ENCODE data around the gene TMEM39B.
A peak's percentile ranks its signal among the peaks of the same experiment; 100 is the strongest.

The TMEM39B gene

GRCh38 chr1:32072622-32073298, at the start of gene TMEM39B:
TSS of gene TMEM39B (plus strand) at chr1:32072939. CDS start at chr1:32073048, 109 bp downstream.
- Histone ChIP-seq H3K9ac (peak within 1 kb of the TSS; percentile 69 to 97 (median 90)), H3K27me3 (no peaks in the 10 kb centered on the region), H3K4me3 (peak within 1 kb of the TSS; percentile 57 to 82 (median 72)), H3K4me2 (peak within 1 kb of the TSS; percentile 85 to 95 (median 88)), H3K9me3 (replicated peaks in 1 of 11) (no peaks in the 10 kb centered on the region), H3K27ac (peak within 1 kb of the TSS; percentile 69 to 99 (median 97)), H3K36me3 (peaks cover 18 to 33% (median 29%) of the 10 kb centered on the region in 11 experiments), H3K4me1 (peaks cover 70 to 91% (median 86%) of the 10 kb centered on the region in 10 experiments), H4K20me1 (peaks cover 0 to 40% (median 37%) of the 10 kb centered on the region in 11 experiments; a peak in 17 of 22 replicates)
- no peak for TF ChIP-seq Cebpa-rat (IDR thresholded peaks at IDR 0.05)

- peak overlapping the region in 1 of 11 experiments; percentile 19; a peak in 1 of 22 replicates for H3K27ac ChIP-seq
- peaks cover 100% of the 10 kb centered on the region in 11 experiments for H4K20me1 ChIP-seq
- no peaks in the 10 kb centered on the region for H3K27me3 ChIP-seq
- peak overlapping the region in 1 of 11 experiments; percentile 42; a peak in 3 of 22 replicates for H3K9ac ChIP-seq
- H3K9me3 ChIP-seq (replicated peaks in 1 of 11): no peaks in the 10 kb centered on the region
- TF ChIP-seq Cebpa-rat (IDR thresholded peaks at IDR 0.05): no peak
- H3K4me1 ChIP-seq: peaks cover 46 to 90% (median 68%) of the 10 kb centered on the region in 10 experiments
- no peak overlapping the region for H3K4me3 ChIP-seq
- peak overlapping the region in 7 of 11 experiments; percentile 0 to 55 (median 21); a peak in 6 of 22 replicates for H3K4me2 ChIP-seq
- peaks cover 40 to 94% (median 86%) of the 10 kb centered on the region in 11 experiments for H3K36me3 ChIP-seq
Observed at GRCh38 chr1:32023351-32023750, 49.4 kb upstream of the TMEM39B start.

GRCh38 chr1:32025515-32025914, 47.2 kb upstream of the TMEM39B start:
- H3K4me1 ChIP-seq: peaks cover 34 to 75% (median 56%) of the 10 kb centered on the region in 10 experiments; a peak in 19 of 20 replicates
- no peak for TF ChIP-seq Cebpa-rat (IDR thresholded peaks at IDR 0.05)
- H4K20me1 ChIP-seq: peaks cover 100% of the 10 kb centered on the region in 11 experiments
- no peaks in the 10 kb centered on the region for H3K9me3 ChIP-seq (replicated peaks in 1 of 11)
- peak overlapping the region in 8 of 11 experiments; percentile 36 to 62 (median 50); a peak in 15 of 22 replicates for H3K4me2 ChIP-seq
- H3K27me3 ChIP-seq: no peaks in the 10 kb centered on the region
- H3K36me3 ChIP-seq: peaks cover 48 to 72% (median 67%) of the 10 kb centered on the region in 11 experiments
- H3K9ac ChIP-seq: no peak overlapping the region
- H3K27ac ChIP-seq: 0 out of 22 replicates have a peak overlapping the region, but pooled peaks of 1 of the 11 experiments have one; percentile 20
- no peak overlapping the region for H3K4me3 ChIP-seq

- peaks cover 100% of the 10 kb centered on the region in 11 experiments for H4K20me1 ChIP-seq
- peaks cover 20 to 50% (median 34%) of the 10 kb centered on the region in 10 experiments for H3K4me1 ChIP-seq
- peaks cover 16 to 42% (median 39%) of the 10 kb centered on the region in 11 experiments for H3K36me3 ChIP-seq
Observed at GRCh38 chr1:32028746-32029145, 44.0 kb upstream of the TMEM39B start.

GRCh38 chr1:32031578-32032274, 41.0 kb upstream of the TMEM39B start:
- Histone ChIP-seq H3K4me3 (no peak overlapping the region), H3K27me3 (no peaks in the 10 kb centered on the region), H3K27ac (no peak overlapping the region), H4K20me1 (peaks cover 100% of the 10 kb centered on the region in 11 experiments), H3K36me3 (peaks cover 0 to 23% (median 14%) of the 10 kb centered on the region in 11 experiments; a peak in 21 of 22 replicates), H3K4me2 (0 out of 22 replicates have a peak overlapping the region, but pooled peaks of 1 of the 11 experiments have one; percentile 6), H3K9ac (no peak overlapping the region), H3K4me1 (peaks cover 3 to 32% (median 11%) of the 10 kb centered on the region in 10 experiments; a peak in 12 of 20 replicates), H3K9me3 (replicated peaks in 1 of 11) (no peaks in the 10 kb centered on the region)
- TF ChIP-seq Cebpa-rat (IDR thresholded peaks at IDR 0.05): no peak

More at GRCh38 chr1:32028746-32029145, 44.0 kb upstream of the TMEM39B start:
- 0 out of 22 replicates have a peak overlapping the region, but pooled peaks of 1 of the 11 experiments have one; percentile 2 for H3K4me2 ChIP-seq
- no peak overlapping the region for H3K4me3 ChIP-seq
- no peaks in the 10 kb centered on the region for H3K27me3 ChIP-seq
- H3K27ac ChIP-seq: no peak overlapping the region
- no peak for TF ChIP-seq Cebpa-rat (IDR thresholded peaks at IDR 0.05)
- H3K9me3 ChIP-seq (replicated peaks in 1 of 11): no peaks in the 10 kb centered on the region
- H3K9ac ChIP-seq: no peak overlapping the region

- Histone ChIP-seq H3K9ac (no peak overlapping the region), H3K4me3 (no peak overlapping the region), H4K20me1 (peaks cover 100% of the 10 kb centered on the region in 11 experiments), H3K36me3 (peaks cover 0 to 23% (median 9%) of the 10 kb centered on the region in 11 experiments; a peak in 21 of 22 replicates), H3K27me3 (no peaks in the 10 kb centered on the region), H3K27ac (no peak overlapping the region), H3K4me2 (no peak overlapping the region), H3K4me1 (peaks cover 0 to 30% (median 10%) of the 10 kb centered on the region in 10 experiments; a peak in 7 of 20 replicates), H3K9me3 (replicated peaks in 1 of 11) (no peaks in the 10 kb centered on the region)
- TF ChIP-seq Cebpa-rat (IDR thresholded peaks at IDR 0.05): no peak
Observed at GRCh38 chr1:32032275-32032615, 40.5 kb upstream of the TMEM39B start.

- Histone ChIP-seq H3K4me2 (no peak overlapping the region), H3K4me3 (no peak overlapping the region), H3K9ac (no peak overlapping the region), H3K27ac (no peak overlapping the region), H4K20me1 (peaks cover 93 to 100% (median 100%) of the 10 kb centered on the region in 11 experiments), H3K27me3 (no peaks in the 10 kb centered on the region), H3K4me1 (peaks cover 0 to 11% (median 1%) of the 10 kb centered on the region in 10 experiments; a peak in 6 of 20 replicates), H3K36me3 (peaks cover 0 to 4% (median 0%) of the 10 kb centered on the region in 11 experiments; a peak in 13 of 22 replicates), H3K9me3 (replicated peaks in 1 of 11) (no peaks in the 10 kb centered on the region)
- no peak for TF ChIP-seq Cebpa-rat (IDR thresholded peaks at IDR 0.05)
Observed at GRCh38 chr1:32035119-32035518, 37.6 kb upstream of the TMEM39B start.

GRCh38 chr1:32040711-32041110, 32.0 kb upstream of the TMEM39B start:
- H3K4me3 ChIP-seq: no peak overlapping the region
- no peak overlapping the region for H3K27ac ChIP-seq
- no peak overlapping the region for H3K9ac ChIP-seq
- no peak overlapping the region for H3K4me2 ChIP-seq
- peaks cover 0 to 4% (median 0%) of the 10 kb centered on the region in 11 experiments; a peak in 11 of 22 replicates for H3K36me3 ChIP-seq
- H3K9me3 ChIP-seq (replicated peaks in 1 of 11): no peaks in the 10 kb centered on the region
- no peaks in the 10 kb centered on the region for H3K27me3 ChIP-seq
- peaks cover 63 to 83% (median 73%) of the 10 kb centered on the region in 11 experiments for H4K20me1 ChIP-seq
- peaks cover 0 to 9% (median 0%) of the 10 kb centered on the region in 10 experiments; a peak in 5 of 20 replicates for H3K4me1 ChIP-seq
- TF ChIP-seq Cebpa-rat (IDR thresholded peaks at IDR 0.05): no peak

All from BLaER1 treated with 17β-estradiol and CSF1 and Interleukin-3, amounts not matched to agents 10 nM and 100 nM (cell line).